Activated CD4-positive, alpha-beta T cell treated with anti-CD3 and anti-CD28 coated beads for 24 hours (primary cell): ENCODE measurements around the gene FUBP3.

Source experiments
- DNase-seq, 2 donors: peaks; one replicate each; pipeline ENCODE4 v3.0.0-alpha.2; 2020; ENCODE audit warnings: low read depth in 2 of 2

Gene FUBP3, protein sequence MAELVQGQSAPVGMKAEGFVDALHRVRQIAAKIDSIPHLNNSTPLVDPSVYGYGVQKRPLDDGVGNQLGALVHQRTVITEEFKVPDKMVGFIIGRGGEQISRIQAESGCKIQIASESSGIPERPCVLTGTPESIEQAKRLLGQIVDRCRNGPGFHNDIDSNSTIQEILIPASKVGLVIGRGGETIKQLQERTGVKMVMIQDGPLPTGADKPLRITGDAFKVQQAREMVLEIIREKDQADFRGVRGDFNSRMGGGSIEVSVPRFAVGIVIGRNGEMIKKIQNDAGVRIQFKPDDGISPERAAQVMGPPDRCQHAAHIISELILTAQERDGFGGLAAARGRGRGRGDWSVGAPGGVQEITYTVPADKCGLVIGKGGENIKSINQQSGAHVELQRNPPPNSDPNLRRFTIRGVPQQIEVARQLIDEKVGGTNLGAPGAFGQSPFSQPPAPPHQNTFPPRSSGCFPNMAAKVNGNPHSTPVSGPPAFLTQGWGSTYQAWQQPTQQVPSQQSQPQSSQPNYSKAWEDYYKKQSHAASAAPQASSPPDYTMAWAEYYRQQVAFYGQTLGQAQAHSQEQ

DNA sequence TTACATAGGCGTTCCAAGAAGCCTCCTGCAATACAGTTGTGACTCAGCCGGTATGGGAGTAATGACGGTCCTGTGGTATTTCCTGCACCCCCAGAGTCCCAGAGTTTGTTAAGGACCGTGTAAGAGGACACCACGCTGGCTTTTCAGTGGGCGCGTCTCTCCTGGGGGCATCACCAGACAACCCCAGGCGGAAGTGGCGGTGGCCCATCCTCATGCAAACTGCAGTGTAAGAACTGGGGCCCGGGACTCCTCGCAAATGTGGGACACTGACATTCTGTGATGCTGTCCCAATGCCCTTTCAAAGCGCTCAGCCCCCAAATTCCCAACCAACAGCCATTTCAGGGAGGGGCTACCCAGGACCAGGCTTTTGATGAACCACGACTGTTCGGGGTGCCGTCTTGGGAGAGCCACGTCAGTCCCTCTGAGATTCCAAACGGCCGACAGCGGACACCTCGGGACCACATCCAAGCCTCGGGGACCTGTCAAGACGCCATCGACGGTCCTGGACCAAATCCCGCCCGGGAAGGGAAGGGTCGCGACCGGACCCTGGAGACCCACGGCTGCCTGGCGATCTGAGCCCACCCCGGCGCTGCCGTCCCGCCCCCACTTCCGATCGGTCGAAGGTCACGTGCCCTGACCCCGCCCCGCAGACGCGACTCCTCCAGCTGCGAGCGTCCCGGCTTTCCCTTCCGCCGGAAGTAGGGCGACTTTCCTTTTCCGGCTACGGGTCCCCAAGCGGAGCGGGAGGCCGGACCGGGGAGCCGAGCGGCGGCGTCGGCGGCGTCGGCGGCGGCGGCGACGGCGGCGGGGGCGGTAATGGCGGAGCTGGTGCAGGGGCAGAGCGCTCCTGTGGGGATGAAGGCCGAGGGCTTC is at the start of gene FUBP3:
Gene FUBP3 (plus strand): TSS at position 713 of the 873 bp plus-strand sequence. CDS start 104 bp downstream, at position 817.
- DNase-seq = peak; percentile 87 to 91

DNA sequence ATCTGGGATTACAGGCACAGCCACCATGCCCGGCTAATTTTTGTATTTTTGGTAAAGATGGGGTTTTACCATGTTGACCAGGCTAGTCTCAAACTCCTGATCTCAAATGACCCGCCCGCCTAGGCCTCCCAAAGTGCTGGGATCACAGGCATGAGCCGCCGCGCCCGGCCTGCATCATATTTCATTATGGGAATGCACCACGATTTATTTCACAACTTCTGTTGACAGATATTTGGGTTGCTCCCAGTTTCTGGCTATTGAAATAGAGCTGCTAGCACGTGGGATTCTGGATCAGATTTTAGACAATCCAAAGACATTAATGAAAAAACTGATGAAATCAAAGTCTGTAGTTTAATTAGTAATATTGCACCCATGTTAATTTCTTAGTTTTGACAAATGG is 48.4 kb upstream of the FUBP3 start:
- no peak for DNase-seq

DNA sequence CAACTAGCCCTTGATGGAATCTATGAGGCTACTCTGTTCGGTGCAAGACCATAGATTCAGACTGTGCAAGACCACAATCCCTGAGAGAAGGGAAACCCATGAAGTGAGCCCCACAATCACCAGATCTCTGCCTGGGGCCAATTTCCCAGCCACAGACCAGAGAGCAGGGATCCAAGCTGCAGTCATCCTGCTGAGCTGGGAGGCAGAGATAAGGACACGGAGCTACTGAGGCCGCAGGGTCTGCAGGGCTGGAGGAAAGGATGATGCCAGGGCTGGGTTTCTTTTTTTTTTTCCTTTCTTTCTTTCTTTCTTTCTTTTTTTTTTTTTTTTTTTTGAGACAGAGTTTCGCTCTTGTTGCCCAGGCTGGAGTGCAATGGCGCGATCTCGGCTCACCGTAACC is 47.7 kb upstream of the FUBP3 start:
- no peak for DNase-seq

DNA sequence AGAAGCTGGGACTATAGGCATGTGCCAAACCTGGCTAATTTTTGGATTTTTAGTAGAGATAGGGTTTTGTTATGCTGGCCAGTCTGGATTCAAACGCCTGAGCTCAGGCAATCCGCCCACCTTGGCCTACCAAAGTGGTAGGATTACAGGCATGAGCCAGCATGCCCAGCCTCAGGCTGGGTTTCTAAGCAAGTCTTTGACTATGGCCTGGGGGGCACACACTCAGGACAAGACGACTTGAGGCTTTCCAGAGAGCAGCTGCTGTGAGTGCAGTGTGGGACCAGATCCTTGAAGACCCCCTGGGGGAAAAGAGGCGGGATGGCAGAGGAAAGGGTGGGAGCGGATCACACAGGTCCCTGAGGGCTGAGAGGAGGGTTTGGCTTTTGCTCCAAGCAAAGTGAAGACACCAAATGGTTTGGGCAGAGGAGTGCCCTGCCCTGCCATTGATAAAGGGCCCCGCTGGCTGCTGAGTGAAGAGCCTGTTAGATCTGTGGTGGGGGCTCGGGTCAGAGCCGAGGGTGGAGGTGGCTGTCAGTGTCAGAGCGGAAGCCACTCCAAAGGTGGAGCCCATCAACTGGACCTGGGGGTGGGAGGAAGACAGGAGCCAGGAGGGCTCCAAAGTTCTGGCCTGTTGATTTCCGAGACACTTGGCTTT is 46.8 kb upstream of the FUBP3 start:
- DNase-seq = no peak

DNA sequence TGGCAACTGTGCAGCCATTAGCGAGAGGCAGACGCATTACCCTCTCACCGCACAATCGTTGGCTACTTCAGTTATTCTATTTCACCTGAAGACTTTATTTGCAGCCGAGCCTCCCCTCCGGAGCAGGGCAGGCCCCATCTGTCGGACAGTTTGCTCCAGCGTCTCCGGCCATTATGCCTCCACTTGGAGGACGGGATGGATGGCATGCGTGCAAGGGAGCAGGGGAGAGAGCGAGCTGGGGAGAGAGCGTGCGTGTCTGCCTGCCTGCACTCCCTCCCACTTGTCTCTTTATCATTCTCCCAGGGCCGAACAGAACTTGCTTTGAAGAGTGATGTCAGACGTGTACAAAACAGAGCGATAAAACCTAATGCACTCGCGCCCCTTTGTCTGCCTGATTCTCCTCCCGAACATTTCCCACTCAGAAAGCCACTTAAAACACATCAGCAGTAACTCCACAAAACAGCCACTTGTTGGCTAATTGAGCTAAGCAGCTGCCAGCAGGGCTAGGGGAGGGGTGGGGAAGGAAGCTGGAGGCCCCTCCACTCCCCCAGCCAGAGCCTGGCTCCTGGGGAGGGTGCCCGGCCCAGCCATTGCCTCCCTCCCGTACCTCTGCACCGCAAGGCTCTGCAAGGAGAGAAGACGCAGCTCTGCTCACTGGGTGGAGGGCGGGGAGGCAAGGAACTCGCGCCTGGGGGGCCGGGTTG is 43.4 kb upstream of the FUBP3 start:
- no peak for DNase-seq

DNA sequence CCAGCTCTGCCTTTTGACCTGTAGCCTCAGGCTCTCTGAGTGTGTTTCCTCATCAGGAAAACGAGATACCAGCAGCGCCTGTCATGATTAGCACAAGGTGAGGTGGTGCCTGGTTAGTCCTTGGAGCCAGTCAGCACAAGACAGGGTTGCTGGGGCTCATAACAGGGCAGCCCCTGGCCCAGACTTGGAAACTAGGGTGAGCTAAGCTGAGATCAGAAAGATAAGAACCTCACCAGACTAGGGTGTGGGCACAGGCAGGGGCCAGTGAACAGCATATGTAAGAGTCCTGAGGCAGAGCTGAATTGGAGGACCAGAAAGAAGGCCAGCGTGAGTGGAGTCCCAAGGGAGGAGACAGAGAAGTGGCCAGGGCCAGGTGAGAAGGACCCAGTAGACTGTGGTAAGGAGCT is 42.7 kb upstream of the FUBP3 start:
- no peak for DNase-seq

DNA sequence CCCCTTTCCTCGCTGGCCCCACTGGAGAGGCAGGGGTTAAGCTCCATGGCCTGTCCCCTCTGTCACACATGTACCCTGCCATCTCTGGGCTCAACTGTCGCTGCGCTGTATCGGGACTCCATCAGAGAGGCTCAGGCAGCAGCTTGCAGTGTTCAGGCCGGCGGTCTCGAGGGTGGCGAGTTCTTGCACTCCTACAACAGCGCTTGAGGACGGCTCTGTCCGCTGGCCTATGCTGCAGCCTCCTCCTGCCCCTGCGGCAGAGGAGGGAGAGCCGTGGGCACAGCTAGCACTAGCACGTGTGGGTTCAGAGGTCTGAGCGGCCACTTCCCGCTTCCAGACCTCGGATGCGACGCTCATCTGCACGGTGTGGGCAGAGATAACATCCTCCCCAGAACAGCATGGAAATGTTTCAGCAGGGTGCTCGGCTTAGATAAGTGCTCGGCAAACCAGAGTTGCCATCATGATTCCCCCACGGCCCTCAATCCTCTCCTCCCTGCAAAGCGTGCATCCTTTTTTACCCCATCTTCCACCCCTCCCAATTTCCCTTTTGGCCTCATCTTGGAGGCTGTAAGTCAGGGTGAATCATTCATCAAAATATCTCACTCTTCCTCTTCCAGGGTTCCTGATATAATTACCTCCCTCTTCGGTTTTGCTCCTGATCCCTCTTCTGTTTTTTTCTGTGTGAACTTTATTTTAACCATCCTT is 41.9 kb upstream of the FUBP3 start:
- DNase-seq = no peak

DNA sequence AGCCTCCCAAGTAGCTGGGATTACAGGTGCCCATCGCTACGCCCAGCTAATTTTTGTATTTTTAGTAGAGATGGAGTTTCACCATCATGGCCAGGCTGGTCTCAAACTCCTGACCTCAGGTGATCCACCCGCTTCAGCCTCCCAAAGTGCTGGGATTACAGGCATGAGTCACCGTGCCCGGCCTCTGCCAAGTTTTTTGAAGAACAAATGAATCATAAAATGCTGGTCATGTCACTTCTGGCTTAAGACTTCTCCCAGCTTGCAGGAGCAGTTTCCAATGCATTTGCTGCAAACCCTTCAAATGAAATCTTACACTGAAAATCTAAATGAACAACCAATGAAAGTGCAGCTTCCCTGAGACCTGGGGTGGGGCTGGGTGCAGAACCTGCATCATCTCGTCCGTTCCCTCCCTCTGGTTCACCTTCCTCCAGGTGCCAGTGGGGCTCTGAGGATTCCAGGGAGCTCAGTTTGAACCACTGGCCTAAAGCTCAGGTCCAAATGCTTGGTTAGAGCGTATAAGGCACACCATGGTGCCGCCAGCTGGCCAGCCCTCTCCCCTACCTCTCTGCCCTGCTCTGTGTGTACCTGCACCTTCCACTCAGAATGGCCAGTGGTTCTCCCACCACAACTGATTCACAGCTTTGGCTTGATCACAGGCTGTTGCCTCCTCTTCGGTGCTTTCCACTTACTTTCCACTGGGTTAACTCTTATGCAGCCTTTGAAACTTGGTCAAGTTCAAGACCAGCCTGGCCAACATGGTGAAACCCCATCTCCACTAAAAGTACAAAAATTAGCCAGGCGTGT is 39.8 kb upstream of the FUBP3 start:
- no peak for DNase-seq

DNA sequence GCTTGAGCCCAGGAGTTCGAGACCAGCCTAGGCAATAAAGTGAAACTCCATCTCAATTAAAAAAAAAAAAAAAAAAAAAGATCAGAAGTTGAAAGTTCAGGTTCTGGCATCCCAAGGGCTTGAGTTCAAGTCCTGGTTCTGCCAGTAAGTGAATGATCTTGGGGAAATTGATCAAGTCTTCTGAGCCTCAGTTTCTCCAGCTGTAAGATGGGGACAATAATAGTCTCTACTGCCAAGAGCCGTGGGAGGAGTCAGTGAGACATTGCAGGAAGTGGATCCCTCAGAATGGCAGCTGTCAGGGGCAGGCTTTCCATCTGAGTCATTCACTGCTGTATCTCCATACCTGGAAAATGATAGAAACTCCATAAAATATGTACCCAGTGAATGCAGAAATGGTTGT is 37.8 kb upstream of the FUBP3 start:
- no peak for DNase-seq

DNA sequence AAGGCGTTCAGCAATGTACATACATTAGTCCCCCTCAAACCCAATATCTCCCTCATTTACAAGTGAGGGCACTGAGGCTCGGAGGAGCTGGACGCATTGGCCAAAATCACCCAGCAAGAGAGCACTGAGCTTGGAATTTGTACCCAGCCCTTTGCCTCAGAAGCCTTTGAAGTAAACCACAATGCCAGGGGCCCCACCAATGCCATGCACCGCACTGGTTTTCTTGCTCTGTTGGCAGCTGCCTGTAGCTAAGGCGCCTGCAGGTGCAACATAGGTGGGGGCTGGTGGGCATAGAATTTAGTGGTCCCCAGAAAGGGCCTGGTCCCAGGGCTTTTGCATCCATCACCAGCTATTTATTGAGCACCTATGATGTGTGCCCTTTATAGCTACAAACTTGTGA is 37.3 kb upstream of the FUBP3 start:
- DNase-seq = no peak

DNA sequence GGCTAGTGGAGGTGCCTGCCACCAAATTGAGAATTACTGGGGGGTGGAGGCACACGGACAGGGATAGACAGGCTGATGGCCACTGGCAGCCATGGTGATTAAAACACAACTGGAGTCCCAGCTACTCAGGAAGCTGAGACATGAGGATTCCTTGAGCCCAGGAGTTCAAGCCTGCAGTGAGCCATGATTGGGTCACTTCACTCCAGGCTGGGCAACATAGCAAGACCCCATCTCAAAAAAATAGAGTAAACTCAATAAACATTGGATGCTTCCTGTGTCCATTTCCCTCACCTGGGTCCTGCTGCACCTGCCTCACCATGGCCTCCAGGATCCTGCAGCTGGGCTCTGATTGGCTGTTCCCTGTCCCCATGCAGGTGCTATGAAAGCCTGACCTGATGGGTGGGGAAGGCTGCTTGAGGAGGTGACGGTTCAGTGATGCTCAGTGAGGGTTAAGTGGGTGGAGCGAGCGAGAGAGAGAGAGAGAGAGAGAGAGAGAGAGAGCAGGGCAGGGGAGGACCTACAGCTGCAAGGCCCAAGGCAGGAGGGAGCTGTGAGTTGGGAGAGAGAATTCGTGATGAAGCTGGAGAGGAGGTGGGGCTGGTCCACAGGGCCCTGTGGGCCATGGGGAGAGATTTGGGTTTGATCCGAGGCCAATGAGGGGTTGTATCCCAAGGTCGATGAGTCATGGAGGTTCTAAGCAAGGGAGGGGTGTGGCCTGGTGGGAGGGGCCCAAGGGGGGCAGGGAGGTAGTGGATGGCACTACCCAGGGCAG is 36.7 kb upstream of the FUBP3 start:
- DNase-seq = no peak

DNA sequence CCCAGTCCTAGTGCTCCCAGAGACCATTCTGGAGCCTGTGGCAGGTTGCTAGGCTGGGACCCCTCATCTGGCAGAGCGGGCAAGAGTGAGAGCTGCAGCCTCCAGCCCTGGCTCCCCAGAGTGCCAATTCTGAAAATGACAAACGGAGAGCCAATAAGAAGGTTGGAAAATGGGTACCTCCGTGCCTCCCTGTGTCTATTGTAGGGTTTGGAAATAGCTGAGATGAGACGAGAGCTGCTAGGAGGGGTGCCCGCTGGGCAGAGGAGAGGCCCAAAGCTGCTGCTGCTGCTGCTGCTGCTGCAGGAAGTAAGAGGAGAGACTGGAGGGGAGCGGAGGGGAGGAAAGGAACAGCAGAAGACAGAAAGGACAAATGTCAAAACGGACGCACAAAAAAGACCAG is 36.0 kb upstream of the FUBP3 start:
- no peak for DNase-seq

DNA sequence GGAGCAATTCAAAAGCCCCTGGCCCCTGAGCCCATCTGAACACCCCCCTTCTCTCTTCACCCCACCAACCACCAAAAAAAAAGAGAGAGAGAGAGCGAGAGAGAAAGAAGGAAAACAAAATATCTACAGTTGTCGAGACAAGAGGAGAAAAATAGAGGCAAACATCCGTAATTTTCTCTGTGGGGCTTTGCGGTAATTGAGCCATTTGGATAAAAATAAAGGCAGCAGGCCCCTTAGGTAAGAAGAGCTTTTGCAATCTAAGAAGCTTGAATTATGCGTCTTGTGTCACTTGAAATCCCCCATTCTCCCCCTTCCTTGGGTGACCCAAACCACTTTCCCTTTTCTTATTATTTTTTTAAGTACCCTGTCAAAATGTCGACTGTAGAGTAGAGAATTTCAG is 35.5 kb upstream of the FUBP3 start:
- DNase-seq = no peak

DNA sequence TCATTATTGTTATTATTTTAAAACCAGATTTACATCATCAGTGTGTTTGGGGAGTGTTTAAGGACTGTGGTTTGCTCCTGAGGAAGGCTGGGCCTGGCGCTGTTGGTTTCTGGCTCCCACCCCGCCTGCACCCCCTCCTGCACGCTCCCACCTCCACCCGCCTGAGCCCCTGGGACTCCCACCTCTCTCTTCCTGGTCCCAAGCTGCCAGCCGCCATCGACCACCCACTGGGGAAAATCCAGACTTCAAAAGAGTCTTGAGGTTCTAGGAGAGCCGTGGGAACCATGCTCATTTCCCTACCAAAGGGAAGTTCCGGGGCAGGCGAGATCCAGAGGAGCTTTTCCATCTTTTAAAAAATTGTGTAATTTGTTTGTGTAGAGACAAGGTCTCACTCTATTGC is 35.0 kb upstream of the FUBP3 start:
- DNase-seq = no peak

DNA sequence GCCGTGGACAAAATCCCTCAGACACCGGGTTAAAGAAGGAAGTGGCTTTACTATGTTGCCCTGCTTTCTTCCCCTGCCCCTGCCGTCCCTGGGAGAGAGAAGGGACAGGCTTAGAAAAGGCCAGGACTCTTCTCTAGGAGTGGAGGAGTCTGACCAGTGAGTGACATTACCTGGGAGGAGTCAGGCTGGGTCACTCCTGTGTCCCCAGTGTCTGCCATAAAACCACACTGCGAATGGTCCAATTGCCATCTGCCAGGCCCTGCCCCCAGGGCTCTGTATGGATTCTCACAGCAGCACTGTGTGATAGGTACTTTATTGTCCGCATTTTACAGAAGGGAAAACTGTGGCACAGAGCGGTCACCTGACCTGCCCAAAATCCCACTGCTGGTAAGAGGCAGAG is 31.3 kb upstream of the FUBP3 start:
- no peak for DNase-seq

DNA sequence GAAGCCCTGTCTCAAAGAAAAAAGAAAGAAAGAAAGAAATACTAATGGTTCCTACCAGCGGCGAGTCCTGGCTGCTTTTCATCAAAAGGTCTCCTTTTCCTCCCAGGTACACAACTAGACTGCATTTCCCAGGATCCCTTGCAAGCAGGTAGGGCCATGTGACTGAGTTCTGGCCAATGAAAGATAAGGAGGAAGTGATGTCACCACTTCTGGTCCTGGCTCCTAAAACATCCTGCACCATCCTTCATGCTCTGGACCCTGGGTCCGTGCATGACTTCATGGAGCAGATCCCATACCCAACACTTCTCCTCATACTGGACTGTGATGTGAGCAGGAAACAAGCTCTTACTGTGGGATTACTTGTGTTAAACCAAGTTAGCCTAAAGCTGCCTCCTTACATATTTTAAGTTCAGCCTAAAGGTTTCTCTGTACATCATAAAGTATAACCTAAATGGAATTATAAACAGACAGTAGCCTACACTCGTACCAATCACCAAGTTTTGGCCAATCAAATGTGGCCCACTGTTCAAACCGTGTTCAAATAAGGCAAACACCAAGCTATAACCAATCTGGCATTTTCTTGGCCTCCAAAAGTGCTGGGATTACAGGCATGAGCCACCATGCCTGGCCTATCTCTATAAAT is 30.2 kb upstream of the FUBP3 start:
- no peak for DNase-seq

DNA sequence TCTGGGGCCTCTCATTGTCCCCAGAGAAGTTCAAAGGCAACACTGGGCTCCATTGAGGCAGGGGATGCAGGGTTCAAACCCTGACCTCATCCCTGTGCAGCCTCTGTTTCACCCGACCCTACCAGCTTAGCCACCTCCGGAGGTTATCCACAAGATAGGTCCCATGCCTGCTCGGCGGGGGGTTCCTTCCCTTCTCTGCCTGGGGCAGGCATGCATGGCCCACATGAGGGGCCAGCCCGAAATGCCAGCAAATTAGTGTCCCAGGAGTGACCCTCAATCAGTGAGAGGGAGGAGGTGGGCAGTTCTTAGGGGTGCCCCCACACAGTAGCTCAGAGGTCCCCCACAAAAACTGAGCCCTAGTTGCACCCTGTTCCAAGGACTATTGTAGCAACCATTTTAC is 24.8 kb upstream of the FUBP3 start:
- no peak for DNase-seq

DNA sequence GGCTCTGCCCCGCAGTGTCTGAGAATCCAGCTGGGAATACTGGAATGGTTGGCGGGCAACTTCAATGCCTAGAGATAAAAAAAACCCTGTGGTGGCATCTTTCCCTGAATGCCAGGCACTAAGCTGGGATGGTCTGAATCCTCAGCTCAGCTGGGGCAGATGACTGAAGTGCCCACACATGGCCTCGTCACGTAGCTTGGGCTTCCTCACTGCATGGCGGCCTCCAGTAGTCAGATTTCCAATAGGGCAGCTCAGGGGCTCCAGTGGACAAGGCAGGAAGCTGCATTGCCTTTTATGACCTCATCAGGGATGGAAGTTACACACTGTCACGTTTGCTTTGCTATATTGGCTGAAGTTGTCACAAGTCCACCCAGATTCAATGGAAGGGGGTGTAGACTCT is 24.3 kb upstream of the FUBP3 start:
- no peak for DNase-seq

DNA sequence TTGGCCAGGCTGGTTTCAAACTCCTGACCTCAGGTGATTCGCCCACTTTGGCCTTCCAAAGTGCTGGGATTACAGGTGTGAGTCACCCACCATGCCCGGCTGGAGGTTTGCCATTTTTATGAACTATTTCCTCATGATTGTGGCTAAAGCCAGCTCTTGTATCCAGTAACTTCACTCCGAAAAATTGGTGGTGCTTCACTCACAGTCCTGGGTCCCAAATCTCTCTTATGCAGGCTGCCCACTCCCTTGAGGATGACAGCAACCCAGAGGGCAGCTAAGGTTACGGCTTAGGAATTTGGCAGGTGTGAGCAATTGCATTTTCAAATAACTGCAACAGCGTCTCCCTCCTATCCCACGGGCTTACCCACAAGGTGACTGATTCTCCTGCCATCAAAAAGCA is 23.4 kb upstream of the FUBP3 start:
- DNase-seq = no peak
